GM23338 (cell line): ENCODE measurements around the gene OTOGL. TPM values are rescaled to one million over a fixed set of nuclear protein-coding genes. Genes with fewer than 3 reads are reported as not detected.

Source experiments
- ATAC-seq: fragments of 200-7000 bp; cut with Tn5 transposase; 3 replicates; pipeline ENCODE4 v1.9.1; 2020
- DNase-seq: peaks from one replicate; pipeline ENCODE4 v3.0.0-alpha.2; 2015; ENCODE audit warnings: low spot score
- H2AFZ ChIP-seq: fragments of 200-600 bp; sonication (generic); 2 replicates; pipeline ENCODE4 v1.8.0; 2016; ENCODE audit warnings: antibody characterized with exemption, mild to moderate bottlenecking, moderate library complexity
- H3F3A ChIP-seq: fragments of 200-600 bp; sonication (generic); replicated peaks from 2 replicates; pipeline ENCODE4 v1.8.0; 2017; ENCODE audit warnings: antibody characterized with exemption, mixed run types, low read depth
- H3K27ac ChIP-seq: fragments of 200-600 bp; sonication (generic); 2 replicates; pipeline ENCODE4 v1.6.1; 2016; ENCODE audit warnings: low read depth
- H3K27me3 ChIP-seq: fragments of 200-600 bp; sonication (generic); 2 replicates; pipeline ENCODE4 v1.8.0; 2016; ENCODE audit warnings: mild to moderate bottlenecking, mixed run types, moderate library complexity; ENCODE audit not compliant: insufficient read depth
- H3K36me3 ChIP-seq: fragments of 200-600 bp; sonication (generic); 2 replicates; pipeline ENCODE4 v1.8.0; 2016; ENCODE audit warnings: mild to moderate bottlenecking; ENCODE audit not compliant: insufficient read depth
- H3K4me1 ChIP-seq: fragments of 200-600 bp; sonication (generic); 2 replicates; pipeline ENCODE4 v1.8.0; 2016; ENCODE audit warnings: mild to moderate bottlenecking, moderate library complexity; ENCODE audit not compliant: insufficient read depth
- H3K4me2 ChIP-seq: fragments of 200-600 bp; sonication (generic); 2 replicates; pipeline ENCODE4 v1.7.1; 2017; ENCODE audit warnings: mixed run types
- H3K4me3 ChIP-seq: fragments of 200-600 bp; sonication (generic); 2 replicates; pipeline ENCODE4 v1.6.1; 2016; ENCODE audit warnings: mixed run types
- H3K79me2 ChIP-seq: fragments of 200-600 bp; sonication (generic); replicated peaks from 2 replicates; pipeline ENCODE4 v1.8.0; 2017; ENCODE audit warnings: mild to moderate bottlenecking; ENCODE audit not compliant: insufficient read depth
- H3K9me2 ChIP-seq: fragments of 200-600 bp; sonication (generic); 2 replicates; pipeline ENCODE4 v1.8.0; 2017; ENCODE audit not compliant: insufficient read depth
- H4K20me1 ChIP-seq: fragments of 200-600 bp; sonication (generic); replicated peaks from 2 replicates; pipeline ENCODE4 v1.8.0; 2017; ENCODE audit warnings: mild to moderate bottlenecking; ENCODE audit not compliant: insufficient read depth
- H3K27ac Mint-ChIP-seq: 2 replicates; pipeline ENCODE4 v1.8.0; 2020; ENCODE audit warnings: inconsistent platforms, mild to moderate bottlenecking, moderate library complexity, mixed read lengths
- H3K27me3 Mint-ChIP-seq: 3 replicates; pipeline ENCODE4 v1.8.0; 2022; ENCODE audit warnings: low read depth, mild to moderate bottlenecking, moderate library complexity, mixed read lengths, inconsistent platforms; ENCODE audit not compliant: insufficient read depth, poor library complexity
- H3K36me3 Mint-ChIP-seq: 3 replicates; pipeline ENCODE4 v1.8.0; 2021; ENCODE audit warnings: low read depth, mild to moderate bottlenecking, inconsistent platforms, moderate library complexity, mixed read lengths
- H3K4me1 Mint-ChIP-seq: 3 replicates; pipeline ENCODE4 v1.8.0; 2020; ENCODE audit warnings: mild to moderate bottlenecking, inconsistent platforms, mixed read lengths
- H3K4me3 Mint-ChIP-seq: 3 replicates; pipeline ENCODE4 v1.8.0; 2021; ENCODE audit warnings: moderate library complexity, mild to moderate bottlenecking, inconsistent platforms, mixed read lengths
- H3K9me3 Mint-ChIP-seq: 3 replicates; pipeline ENCODE4 v1.8.0; 2020; ENCODE audit warnings: moderate library complexity, mild to moderate bottlenecking, inconsistent platforms, mixed read lengths
- CREB1 ChIP-seq: fragments of 250-450 bp; sonication (Bioruptor Pico); IDR thresholded peaks from 2 replicates; pipeline ENCODE4 v1.5.0; 2020; ENCODE audit warnings: low read depth, mild to moderate bottlenecking, moderate library complexity
- JUNB ChIP-seq: IDR thresholded peaks from one replicate; pipeline ENCODE4 v1.6.1; 2016; ENCODE audit warnings: antibody characterized with exemption; ENCODE audit not compliant: unreplicated experiment
- NANOG ChIP-seq: IDR thresholded peaks from 2 replicates; pipeline ENCODE4 v1.6.1; 2016; ENCODE audit warnings: antibody characterized with exemption, borderline replicate concordance
- STAT1 ChIP-seq: IDR thresholded peaks from one replicate; pipeline ENCODE4 v1.6.1; 2016; ENCODE audit warnings: antibody characterized with exemption; ENCODE audit not compliant: unreplicated experiment
- ZNF114 ChIP-seq: fragments of 250-450 bp; sonication (Bioruptor Pico); IDR thresholded peaks from 2 replicates; pipeline ENCODE4 v1.5.0; 2020; ENCODE audit warnings: mild to moderate bottlenecking, moderate library complexity
- ZNF331 ChIP-seq: fragments of 250-450 bp; sonication (Bioruptor Pico); IDR thresholded peaks from 2 replicates; pipeline ENCODE4 v1.5.0; 2020; ENCODE audit warnings: low read depth, mild to moderate bottlenecking, moderate library complexity
- polyA plus RNA-seq: library from polyadenylated mRNA; unstranded; fragments of >200 nt; fragmentation: Nextera tagmentation; extraction: Ambion mirVana; gene quantifications from 2 replicates; pipeline ENCODE4 v1.2.1, GENCODE V29; 2016
- total RNA-seq: library from RNA; depleted of rRNA; stranded (reverse); fragments of >200 nt; shearing (Covaris generic); gene quantifications from 2 replicates; pipeline ENCODE4 v1.2.3, GENCODE V29; 2014
- TF ChIP-seq, protein P1 (sequence below): fragments of 250-450 bp; sonication (Bioruptor Pico); IDR thresholded peaks from 2 replicates; pipeline ENCODE4 v1.5.0; 2020; ENCODE audit warnings: mild to moderate bottlenecking, moderate library complexity
- TF ChIP-seq, protein P2 (sequence below): IDR thresholded peaks from one replicate; pipeline ENCODE4 v1.6.1; 2018; ENCODE audit warnings: antibody characterized with exemption; ENCODE audit not compliant: unreplicated experiment
- TF ChIP-seq, protein P3 (sequence below): IDR thresholded peaks from 2 replicates; pipeline ENCODE4 v1.6.1; 2016; ENCODE audit warnings: antibody characterized with exemption

Gene OTOGL
- total and polyA plus RNA-seq, 2 experiments from 2014 or later: 0.36 to 0.66 TPM

DNA sequence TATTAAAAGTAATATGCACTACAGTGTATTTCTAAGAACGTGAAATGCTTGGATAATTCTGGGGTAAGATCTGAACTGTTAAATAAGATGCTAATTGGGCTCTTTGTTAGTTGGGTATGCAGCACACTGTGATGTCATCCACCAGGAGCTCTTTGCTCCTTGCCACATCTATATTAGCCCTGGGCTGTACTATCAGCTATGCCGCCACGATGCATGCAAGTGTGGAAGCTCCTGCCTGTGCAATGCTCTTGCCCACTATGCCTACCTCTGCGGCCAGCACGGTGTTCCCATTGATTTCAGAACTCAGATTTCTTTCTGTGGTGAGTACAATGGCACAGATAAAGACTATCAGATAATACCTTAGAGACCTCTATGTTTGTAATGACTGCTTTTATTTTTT is 165.6 kb downstream of the OTOGL start (continued):
- TF ChIP-seq, protein P1, sequence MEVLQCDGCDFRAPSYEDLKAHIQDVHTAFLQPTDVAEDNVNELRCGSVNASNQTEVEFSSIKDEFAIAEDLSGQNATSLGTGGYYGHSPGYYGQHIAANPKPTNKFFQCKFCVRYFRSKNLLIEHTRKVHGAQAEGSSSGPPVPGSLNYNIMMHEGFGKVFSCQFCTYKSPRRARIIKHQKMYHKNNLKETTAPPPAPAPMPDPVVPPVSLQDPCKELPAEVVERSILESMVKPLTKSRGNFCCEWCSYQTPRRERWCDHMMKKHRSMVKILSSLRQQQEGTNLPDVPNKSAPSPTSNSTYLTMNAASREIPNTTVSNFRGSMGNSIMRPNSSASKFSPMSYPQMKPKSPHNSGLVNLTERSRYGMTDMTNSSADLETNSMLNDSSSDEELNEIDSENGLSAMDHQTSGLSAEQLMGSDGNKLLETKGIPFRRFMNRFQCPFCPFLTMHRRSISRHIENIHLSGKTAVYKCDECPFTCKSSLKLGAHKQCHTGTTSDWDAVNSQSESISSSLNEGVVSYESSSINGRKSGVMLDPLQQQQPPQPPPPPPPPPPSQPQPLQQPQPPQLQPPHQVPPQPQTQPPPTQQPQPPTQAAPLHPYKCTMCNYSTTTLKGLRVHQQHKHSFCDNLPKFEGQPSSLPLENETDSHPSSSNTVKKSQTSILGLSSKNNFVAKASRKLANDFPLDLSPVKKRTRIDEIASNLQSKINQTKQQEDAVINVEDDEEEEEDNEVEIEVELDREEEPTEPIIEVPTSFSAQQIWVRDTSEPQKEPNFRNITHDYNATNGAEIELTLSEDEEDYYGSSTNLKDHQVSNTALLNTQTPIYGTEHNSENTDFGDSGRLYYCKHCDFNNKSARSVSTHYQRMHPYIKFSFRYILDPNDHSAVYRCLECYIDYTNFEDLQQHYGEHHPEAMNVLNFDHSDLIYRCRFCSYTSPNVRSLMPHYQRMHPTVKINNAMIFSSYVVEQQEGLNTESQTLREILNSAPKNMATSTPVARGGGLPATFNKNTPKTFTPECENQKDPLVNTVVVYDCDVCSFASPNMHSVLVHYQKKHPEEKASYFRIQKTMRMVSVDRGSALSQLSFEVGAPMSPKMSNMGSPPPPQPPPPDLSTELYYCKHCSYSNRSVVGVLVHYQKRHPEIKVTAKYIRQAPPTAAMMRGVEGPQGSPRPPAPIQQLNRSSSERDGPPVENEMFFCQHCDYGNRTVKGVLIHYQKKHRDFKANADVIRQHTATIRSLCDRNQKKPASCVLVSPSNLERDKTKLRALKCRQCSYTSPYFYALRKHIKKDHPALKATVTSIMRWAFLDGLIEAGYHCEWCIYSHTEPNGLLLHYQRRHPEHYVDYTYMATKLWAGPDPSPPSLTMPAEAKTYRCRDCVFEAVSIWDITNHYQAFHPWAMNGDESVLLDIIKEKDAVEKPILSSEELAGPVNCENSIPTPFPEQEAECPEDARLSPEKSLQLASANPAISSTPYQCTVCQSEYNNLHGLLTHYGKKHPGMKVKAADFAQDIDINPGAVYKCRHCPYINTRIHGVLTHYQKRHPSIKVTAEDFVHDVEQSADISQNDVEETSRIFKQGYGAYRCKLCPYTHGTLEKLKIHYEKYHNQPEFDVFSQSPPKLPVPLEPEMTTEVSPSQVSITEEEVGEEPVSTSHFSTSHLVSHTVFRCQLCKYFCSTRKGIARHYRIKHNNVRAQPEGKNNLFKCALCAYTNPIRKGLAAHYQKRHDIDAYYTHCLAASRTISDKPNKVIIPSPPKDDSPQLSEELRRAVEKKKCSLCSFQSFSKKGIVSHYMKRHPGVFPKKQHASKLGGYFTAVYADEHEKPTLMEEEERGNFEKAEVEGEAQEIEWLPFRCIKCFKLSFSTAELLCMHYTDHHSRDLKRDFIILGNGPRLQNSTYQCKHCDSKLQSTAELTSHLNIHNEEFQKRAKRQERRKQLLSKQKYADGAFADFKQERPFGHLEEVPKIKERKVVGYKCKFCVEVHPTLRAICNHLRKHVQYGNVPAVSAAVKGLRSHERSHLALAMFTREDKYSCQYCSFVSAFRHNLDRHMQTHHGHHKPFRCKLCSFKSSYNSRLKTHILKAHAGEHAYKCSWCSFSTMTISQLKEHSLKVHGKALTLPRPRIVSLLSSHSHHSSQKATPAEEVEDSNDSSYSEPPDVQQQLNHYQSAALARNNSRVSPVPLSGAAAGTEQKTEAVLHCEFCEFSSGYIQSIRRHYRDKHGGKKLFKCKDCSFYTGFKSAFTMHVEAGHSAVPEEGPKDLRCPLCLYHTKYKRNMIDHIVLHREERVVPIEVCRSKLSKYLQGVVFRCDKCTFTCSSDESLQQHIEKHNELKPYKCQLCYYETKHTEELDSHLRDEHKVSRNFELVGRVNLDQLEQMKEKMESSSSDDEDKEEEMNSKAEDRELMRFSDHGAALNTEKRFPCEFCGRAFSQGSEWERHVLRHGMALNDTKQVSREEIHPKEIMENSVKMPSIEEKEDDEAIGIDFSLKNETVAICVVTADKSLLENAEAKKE (CRISPR knock-in tag): no peak
- TF ChIP-seq ZNF331 (CRISPR knock-in tag): no peak

DNA sequence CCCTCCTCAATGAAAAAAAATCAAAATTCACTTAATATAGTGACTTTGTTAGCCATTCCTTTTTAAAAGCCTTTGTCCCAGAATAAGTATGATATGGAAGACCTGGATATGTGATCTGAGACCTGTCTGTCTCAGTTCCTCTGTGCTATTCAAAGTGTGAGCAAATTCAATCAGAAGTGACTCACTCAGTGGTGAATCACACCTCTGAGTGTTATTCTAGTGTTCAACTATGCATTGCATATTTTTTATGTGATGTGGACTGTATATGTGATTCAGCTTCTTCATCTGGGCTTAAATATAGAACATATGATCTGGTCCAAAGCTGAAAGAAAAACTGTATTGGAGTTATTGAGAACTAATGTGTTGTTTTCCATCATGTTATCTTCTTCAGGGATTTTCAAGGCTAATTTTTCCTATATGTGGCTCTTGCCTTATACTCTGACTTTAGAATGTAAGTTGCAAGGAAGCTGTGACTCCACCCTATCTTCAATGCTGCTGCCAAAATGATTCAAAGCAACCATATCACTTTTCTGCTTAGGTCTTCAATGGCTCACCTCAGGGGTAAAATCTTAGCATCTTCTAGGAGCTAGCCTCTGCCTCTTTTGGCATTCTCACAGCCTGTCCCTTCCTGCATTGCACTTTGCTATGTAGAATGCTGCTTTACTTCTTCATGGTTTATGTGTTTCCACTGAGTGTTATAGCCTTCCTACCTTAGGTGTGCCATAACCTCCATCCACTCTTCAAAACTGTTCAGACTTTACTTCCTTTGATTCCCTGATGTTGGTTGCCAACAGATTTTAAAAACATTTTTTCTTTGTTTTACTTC is 169.8 kb downstream of the OTOGL start:
- Histone ChIP-seq H3K27me3 (no peaks in the 10 kb centered on the region), H4K20me1 (no peaks in the 10 kb centered on the region), H3K4me2 (no peak overlapping the region), H3K79me2 (no peaks in the 10 kb centered on the region), H3K27ac (no peak overlapping the region), H3K9me2 (no peaks in the 10 kb centered on the region), H3K36me3 (no peaks in the 10 kb centered on the region), H3K4me3 (no peak overlapping the region), H2AFZ (no peak overlapping the region), H3K4me1 (no peaks in the 10 kb centered on the region), H3F3A (no peaks in the 10 kb centered on the region)
- Mint-ChIP-seq H3K4me3 (no peak overlapping the region), H3K27me3 (no peaks in the 10 kb centered on the region), H3K9me3 (no peaks in the 10 kb centered on the region), H3K36me3 (no peaks in the 10 kb centered on the region), H3K27ac (no peak overlapping the region), H3K4me1 (peaks cover 3% of the 10 kb centered on the region; the same call in 1 of the 3 replicates)
- ATAC-seq: no peak
- DNase-seq: no peak
- TF ChIP-seq, protein P2, sequence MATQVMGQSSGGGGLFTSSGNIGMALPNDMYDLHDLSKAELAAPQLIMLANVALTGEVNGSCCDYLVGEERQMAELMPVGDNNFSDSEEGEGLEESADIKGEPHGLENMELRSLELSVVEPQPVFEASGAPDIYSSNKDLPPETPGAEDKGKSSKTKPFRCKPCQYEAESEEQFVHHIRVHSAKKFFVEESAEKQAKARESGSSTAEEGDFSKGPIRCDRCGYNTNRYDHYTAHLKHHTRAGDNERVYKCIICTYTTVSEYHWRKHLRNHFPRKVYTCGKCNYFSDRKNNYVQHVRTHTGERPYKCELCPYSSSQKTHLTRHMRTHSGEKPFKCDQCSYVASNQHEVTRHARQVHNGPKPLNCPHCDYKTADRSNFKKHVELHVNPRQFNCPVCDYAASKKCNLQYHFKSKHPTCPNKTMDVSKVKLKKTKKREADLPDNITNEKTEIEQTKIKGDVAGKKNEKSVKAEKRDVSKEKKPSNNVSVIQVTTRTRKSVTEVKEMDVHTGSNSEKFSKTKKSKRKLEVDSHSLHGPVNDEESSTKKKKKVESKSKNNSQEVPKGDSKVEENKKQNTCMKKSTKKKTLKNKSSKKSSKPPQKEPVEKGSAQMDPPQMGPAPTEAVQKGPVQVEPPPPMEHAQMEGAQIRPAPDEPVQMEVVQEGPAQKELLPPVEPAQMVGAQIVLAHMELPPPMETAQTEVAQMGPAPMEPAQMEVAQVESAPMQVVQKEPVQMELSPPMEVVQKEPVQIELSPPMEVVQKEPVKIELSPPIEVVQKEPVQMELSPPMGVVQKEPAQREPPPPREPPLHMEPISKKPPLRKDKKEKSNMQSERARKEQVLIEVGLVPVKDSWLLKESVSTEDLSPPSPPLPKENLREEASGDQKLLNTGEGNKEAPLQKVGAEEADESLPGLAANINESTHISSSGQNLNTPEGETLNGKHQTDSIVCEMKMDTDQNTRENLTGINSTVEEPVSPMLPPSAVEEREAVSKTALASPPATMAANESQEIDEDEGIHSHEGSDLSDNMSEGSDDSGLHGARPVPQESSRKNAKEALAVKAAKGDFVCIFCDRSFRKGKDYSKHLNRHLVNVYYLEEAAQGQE: no peak
- TF ChIP-seq JUNB (no peak), ZNF114 (CRISPR knock-in tag) (no peak), CREB1 (CRISPR knock-in tag) (no peak), NANOG (no peak), STAT1 (no peak)
- TF ChIP-seq, protein P3, sequence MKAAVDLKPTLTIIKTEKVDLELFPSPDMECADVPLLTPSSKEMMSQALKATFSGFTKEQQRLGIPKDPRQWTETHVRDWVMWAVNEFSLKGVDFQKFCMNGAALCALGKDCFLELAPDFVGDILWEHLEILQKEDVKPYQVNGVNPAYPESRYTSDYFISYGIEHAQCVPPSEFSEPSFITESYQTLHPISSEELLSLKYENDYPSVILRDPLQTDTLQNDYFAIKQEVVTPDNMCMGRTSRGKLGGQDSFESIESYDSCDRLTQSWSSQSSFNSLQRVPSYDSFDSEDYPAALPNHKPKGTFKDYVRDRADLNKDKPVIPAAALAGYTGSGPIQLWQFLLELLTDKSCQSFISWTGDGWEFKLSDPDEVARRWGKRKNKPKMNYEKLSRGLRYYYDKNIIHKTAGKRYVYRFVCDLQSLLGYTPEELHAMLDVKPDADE: no peak
